Endothelial cell (in vitro differentiated cells): ENCODE data around the gene EYA2. TPM values are rescaled to one million over a fixed set of nuclear protein-coding genes. Genes with fewer than 3 reads are reported as not detected.

Experiments used
- DNase-seq: peaks from one replicate; pipeline ENCODE4 v3.0.0; 2021; ENCODE audit warnings: low spot score
- H3K27ac Mint-ChIP-seq: one replicate; pipeline ENCODE4 v1.8.0; 2021; ENCODE audit warnings: mixed read lengths, inconsistent platforms; ENCODE audit not compliant: unreplicated experiment
- H3K27me3 Mint-ChIP-seq: one replicate; pipeline ENCODE4 v1.8.0; 2021; ENCODE audit warnings: mild to moderate bottlenecking, moderate library complexity, mixed read lengths, inconsistent platforms; ENCODE audit not compliant: unreplicated experiment
- H3K36me3 Mint-ChIP-seq: one replicate; pipeline ENCODE4 v1.8.0; 2021; ENCODE audit warnings: mild to moderate bottlenecking, low read depth, mixed read lengths, inconsistent platforms; ENCODE audit not compliant: unreplicated experiment
- H3K4me1 Mint-ChIP-seq: one replicate; pipeline ENCODE4 v1.8.0; 2021; ENCODE audit warnings: mild to moderate bottlenecking, mixed read lengths, inconsistent platforms; ENCODE audit not compliant: unreplicated experiment
- H3K4me3 Mint-ChIP-seq: one replicate; pipeline ENCODE4 v1.8.0; 2021; ENCODE audit warnings: mild to moderate bottlenecking, mixed read lengths, inconsistent platforms; ENCODE audit not compliant: unreplicated experiment
- H3K9me3 Mint-ChIP-seq: one replicate; pipeline ENCODE4 v1.8.0; 2021; ENCODE audit warnings: mixed read lengths, inconsistent platforms; ENCODE audit not compliant: unreplicated experiment
- CTCF ChIP-seq: fragments of 200-600 bp; sonication (generic); IDR thresholded peaks from one replicate; pipeline ENCODE4 v1.5.0; 2021; ENCODE audit warnings: antibody characterized with exemption; ENCODE audit not compliant: unreplicated experiment
- total RNA-seq: library from RNA; stranded (reverse); fragmentation: NEBNext Ultra II Directional; extraction: Animal tissue kit (Norgen Biotek cat#: 25700); gene quantifications from one replicate; pipeline ENCODE4 v1.2.1, GENCODE V29; 2021; ENCODE audit not compliant: unreplicated experiment

EYA2 gene
- total RNA-seq, 1 donor from 2014 or later: not detected

- Mint-ChIP-seq H3K36me3 (peaks cover 4% of the 10 kb centered on the region), H3K27me3 (no peaks in the 10 kb centered on the region), H3K9me3 (no peaks in the 10 kb centered on the region), H3K4me3 (no peak overlapping the region), H3K27ac (no peak overlapping the region), H3K4me1 (no peaks in the 10 kb centered on the region)
- TF ChIP-seq CTCF: no peak
- DNase-seq: no peak
Observed at GRCh38 chr20:47142774-47143170, 248.1 kb downstream of the EYA2 start.

GRCh38 chr20:47143657-47144056 lies 249.0 kb downstream of the EYA2 start:
- TF ChIP-seq CTCF: no peak

GRCh38 chr20:47144463-47144862 lies 249.8 kb downstream of the EYA2 start:
- Mint-ChIP-seq H3K36me3 (peaks cover 4% of the 10 kb centered on the region), H3K4me3 (no peak overlapping the region), H3K9me3 (no peaks in the 10 kb centered on the region), H3K27me3 (no peaks in the 10 kb centered on the region), H3K4me1 (no peaks in the 10 kb centered on the region), H3K27ac (no peak overlapping the region)
- TF ChIP-seq CTCF: no peak
- no peak for DNase-seq

More at GRCh38 chr20:47143657-47144056, 249.0 kb downstream of the EYA2 start:
- no peak overlapping the region for H3K27ac Mint-ChIP-seq
- H3K4me3 Mint-ChIP-seq: no peak overlapping the region
- H3K4me1 Mint-ChIP-seq: no peaks in the 10 kb centered on the region
- no peaks in the 10 kb centered on the region for H3K9me3 Mint-ChIP-seq
- H3K36me3 Mint-ChIP-seq: peaks cover 4% of the 10 kb centered on the region
- no peak for DNase-seq
- no peaks in the 10 kb centered on the region for H3K27me3 Mint-ChIP-seq

- DNase-seq: no peak
- H3K4me3 Mint-ChIP-seq: no peak overlapping the region
- H3K27me3 Mint-ChIP-seq: no peaks in the 10 kb centered on the region
Observed at GRCh38 chr20:47146686-47147085, 252.0 kb downstream of the EYA2 start.

GRCh38 chr20:47148059-47148458 lies 253.4 kb downstream of the EYA2 start:
- TF ChIP-seq CTCF: no peak
- DNase-seq: no peak
- H3K27ac Mint-ChIP-seq: no peak overlapping the region
- H3K9me3 Mint-ChIP-seq: no peaks in the 10 kb centered on the region
- no peaks in the 10 kb centered on the region for H3K27me3 Mint-ChIP-seq
- H3K4me1 Mint-ChIP-seq: no peaks in the 10 kb centered on the region
- H3K36me3 Mint-ChIP-seq: no peaks in the 10 kb centered on the region
- no peak overlapping the region for H3K4me3 Mint-ChIP-seq

More at GRCh38 chr20:47146686-47147085, 252.0 kb downstream of the EYA2 start:
- no peak for TF ChIP-seq CTCF
- Mint-ChIP-seq H3K4me1 (no peaks in the 10 kb centered on the region), H3K27ac (no peak overlapping the region), H3K9me3 (no peaks in the 10 kb centered on the region), H3K36me3 (peaks cover 3% of the 10 kb centered on the region)
